Right renal pelvis (tissue), 4 donors: ENCODE results near the gene TMPRSS3. TPM values are rescaled to one million over a fixed set of nuclear protein-coding genes. Genes with fewer than 3 reads are reported as not detected.
A peak's percentile ranks its signal among the peaks of the same experiment; 100 is the strongest.

Experiments
- DNase-seq, 4 donors: peaks; one replicate each; pipeline ENCODE4 v3.0.0-alpha.2; 2013; ENCODE audit warnings: low read depth in 4 of 4, low spot score in 3 of 4, missing footprints in 1 of 4
- polyA plus RNA-seq, 4 donors: library from polyadenylated mRNA; unstranded; fragments of 120-200 nt; gene quantifications; one replicate each; pipeline ENCODE4 v1.2.1, GENCODE V29; 2013; ENCODE audit not compliant: insufficient read length in 4 of 4

TMPRSS3 gene
- polyA plus RNA-seq, 4 donors = 2.2 to 2.6 (median 2.3) TPM

DNA sequence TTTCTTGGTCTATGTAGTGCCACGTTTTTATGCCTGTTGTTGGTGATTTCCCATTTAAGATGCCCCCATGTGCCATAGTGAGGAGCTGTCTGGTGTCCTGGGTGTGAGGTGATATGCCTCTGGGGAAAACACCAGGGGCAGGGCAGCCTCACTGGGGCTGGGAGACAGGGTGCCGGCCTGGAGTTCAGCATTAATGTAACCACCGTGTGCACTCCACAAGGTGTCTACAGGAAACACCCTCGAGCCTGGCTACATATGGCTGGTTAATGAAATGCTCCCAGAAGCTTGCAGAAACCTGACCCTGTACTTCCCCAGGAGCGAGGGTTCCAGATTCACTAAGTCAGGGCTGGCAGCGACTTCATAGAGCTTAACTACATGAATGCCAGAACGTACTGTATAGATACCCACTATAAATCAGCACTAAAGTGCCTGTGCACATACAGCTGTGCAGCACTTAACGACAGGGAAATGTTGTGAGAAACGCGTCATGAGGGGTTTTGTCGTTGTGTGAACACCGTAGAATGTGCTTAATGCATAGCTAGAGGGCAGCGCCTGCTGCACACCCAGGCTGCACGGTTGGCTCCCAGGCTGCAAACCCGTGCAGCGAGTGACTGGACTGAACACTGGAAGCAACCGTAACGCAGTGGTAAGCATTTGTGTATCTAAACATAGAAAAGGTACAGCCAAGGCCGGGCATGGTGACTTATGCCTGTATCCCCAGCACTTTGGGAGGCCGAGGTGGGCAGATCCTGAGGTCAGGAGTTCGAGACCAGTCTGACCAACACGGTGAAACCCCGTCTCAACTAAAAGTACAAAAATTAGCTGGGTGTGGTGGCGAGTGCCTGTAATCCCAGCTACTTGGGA, 55.4 kb downstream of the TMPRSS3 start:
- no peak for DNase-seq

GRCh38 chr21:42338729-42339715, 56.8 kb downstream of the TMPRSS3 start:
- DNase-seq = no peak

DNA sequence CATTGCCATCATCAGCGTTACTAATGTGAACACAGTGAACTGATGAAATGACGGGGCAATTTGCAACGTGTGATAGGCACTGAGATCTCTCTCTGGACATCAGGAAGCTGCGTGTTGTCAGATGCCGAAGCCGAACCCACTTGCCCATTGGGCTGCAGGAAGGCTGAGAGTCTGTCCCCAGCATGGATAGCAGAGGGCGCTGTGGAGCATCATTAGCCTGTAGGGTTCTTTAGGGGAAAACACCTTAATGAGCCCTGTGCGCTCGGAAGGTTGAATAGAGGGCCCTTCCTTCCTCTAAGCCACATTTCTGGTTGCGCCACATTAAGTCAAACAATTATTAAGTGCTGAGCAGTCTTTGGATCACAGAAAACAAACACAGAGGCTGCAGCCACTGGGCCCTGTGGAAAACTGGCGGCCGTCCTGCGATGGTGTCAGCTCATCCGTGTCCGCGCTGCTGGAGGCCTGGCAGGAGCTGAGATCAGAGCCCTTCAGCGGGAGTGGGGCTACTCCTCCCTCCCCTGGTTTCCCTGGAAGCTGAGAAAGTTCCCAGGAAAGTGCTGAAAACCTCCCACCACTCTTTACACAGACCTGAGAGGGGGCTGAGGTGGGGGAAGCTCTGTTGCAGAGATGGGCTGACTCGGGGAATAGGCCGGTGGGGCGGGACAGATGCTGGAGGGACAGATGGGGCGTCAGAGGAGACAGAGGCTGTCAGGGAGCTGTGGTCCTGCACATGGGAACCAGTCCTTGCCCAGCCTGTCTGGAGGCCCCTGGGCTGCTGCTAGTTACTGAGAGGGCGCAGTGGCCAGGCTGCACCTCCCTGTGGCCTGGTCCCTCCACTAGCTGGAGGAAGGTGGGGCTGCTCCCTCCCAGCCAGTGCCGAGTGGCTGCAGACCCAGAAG, 57.8 kb downstream of the TMPRSS3 start:
- peak; percentile 59 to 78 (median 74) for DNase-seq

DNA sequence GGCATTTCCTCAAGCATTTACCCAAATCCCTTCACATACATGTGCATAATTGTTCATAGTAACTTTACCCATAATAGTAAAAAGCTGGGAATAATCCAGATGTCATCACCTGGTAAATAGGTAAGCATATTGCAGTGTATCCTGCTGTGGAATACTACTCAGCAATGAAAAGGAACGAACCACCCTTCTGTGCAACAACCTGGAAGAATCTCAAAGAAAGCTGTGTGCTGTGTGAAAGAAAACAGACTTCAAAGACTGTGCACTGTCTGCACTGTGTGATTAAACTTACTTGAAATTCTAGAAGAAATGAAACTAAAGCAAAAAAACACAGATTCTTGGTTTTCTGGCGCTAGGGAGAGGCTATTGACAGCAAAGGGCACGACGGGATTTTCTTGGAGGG, 58.6 kb downstream of the TMPRSS3 start:
- no peak for DNase-seq

DNA sequence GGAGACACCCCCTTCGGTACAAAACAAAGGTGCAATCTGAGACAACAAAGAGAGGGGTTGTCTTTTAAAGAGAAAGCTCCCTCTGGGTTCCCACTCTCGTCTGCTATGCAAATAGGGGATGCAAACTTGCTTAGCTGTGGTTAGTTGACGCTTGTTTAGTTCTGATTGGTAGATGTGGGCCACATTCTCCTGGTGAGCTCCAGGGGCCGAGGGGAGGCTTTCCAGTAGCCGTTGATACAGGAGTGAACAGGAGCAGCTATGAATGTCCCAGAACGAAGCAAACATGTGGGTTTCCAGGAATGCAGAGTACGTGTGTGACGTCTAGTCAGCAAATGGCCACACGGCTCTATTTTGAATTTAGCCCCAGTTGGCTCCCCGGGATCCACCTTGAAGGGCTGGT, 59.8 kb downstream of the TMPRSS3 start:
- DNase-seq = no peak

DNA sequence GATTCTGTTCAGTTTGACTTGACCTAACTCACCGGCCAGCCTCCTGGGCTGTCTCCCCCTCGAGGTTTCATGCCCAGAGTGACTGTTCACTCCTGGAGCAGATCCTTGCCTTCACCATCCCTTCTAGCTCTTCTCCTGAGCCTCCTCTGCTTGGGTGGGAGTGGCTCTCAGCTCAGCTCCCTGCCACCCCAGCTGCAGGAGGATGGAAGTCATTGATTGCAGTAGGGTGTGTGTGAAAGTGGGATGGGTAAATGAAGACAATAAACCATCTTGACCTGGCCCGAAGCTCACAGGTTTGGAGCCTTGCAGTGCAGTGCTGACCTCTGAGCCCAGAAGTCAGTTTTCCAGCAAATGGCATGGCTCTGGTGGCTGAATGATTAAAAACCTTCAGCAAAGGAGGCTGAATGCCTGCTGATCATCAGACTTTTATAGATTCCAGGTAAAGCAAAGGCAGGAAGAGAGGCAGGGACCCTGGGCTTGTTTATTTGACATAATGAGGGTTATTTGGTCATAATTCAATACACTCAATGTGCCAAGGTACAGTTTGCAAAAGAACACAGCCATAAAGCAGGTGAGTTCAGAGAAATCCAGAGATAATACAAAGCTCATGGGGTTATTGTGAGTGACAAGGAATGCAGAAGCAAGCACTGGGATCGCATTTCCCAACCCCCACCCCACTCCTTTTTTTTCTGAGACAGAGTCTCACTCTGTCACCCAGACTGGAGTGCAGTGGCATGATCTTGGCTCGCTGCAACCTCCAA, 63.1 kb downstream of the TMPRSS3 start:
- DNase-seq = no peak

DNA sequence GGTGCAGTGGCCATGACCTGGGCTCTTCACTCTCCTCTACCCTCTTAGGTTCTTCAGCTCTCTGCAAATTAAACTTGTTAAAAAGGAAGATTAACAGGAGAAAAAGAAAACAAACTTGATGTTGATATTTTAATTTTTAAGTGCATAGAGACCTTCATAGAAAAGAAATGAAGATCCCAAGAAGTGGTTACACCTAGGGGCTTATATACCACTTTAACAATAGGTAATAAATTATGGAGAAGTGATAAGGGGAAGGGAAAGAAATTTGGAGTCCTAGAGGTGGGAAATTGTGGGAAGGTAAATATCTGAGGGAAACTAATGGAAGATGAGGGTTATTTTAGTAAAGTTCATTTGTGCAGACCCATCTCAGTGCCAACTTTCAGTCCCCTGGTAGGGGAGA, 64.2 kb downstream of the TMPRSS3 start:
- DNase-seq = no peak

GRCh38 chr21:42330380-42331371, 65.2 kb downstream of the TMPRSS3 start:
- DNase-seq = no peak

DNA sequence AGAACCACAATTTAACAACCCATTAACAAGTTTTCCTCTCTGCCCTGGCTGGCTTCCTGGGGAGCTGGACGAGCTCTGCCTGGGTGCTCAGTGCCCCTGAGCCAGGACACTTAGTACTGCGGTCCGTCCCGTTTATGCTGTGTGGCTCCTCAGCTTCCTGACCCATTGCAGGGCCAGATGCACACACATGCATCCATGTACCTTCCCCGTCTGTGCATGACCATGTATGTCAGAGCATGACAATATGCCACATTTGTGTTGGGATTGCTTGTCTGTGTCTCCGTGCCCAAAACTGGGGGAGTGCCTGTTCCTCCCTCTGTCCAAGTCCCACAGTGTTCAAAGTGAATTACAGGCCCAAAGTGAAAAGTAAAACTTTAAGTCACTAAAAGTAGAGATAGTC, 71.0 kb downstream of the TMPRSS3 start:
- DNase-seq = no peak

Other genes starting within 250 kb of the TMPRSS3 start
- gene ABCG1, start 176.9 kb downstream of the TMPRSS3 start, polyA plus RNA-seq = 10 to 100 TPM in 3 of 4 donors, 1 to 10 TPM in 1; 8.5 to 11.5 (median 10.3) TPM
- gene TFF3, start 80.6 kb downstream of the TMPRSS3 start, polyA plus RNA-seq = 1 to 10 TPM; 3.1 to 6.2 (median 3.6) TPM
- gene TFF2, start 45.1 kb downstream of the TMPRSS3 start, polyA plus RNA-seq = not detected
- under 1 TPM in 1 of 4 donors, not detected in 3; 0.70 TPM for gene TFF1, start 29.5 kb downstream of the TMPRSS3 start, polyA plus RNA-seq
- gene UBASH3A, start 7.8 kb upstream of the TMPRSS3 start, polyA plus RNA-seq = under 1 TPM in 3 of 4 donors, not detected in 1; 0.07 to 0.10 (median 0.10) TPM
- gene RSPH1, start 100.2 kb upstream of the TMPRSS3 start, polyA plus RNA-seq = 10 to 100 TPM; 10.7 to 14.1 (median 13.1) TPM
- gene SLC37A1, start 117.8 kb upstream of the TMPRSS3 start, polyA plus RNA-seq = 10 to 100 TPM in 1 of 4 donors, 1 to 10 TPM in 3; 7.8 to 10.5 (median 9.1) TPM